NCI-H510A treated with DMSO at 0.1 percent for 48 hours (cell line): ENCODE data around the gene SMIM41.

Source experiments
- DNase-seq: peaks from one replicate; lab custom pipeline; 2025; lab: John Stamatoyannopoulos, UW

SMIM41 gene

DNA sequence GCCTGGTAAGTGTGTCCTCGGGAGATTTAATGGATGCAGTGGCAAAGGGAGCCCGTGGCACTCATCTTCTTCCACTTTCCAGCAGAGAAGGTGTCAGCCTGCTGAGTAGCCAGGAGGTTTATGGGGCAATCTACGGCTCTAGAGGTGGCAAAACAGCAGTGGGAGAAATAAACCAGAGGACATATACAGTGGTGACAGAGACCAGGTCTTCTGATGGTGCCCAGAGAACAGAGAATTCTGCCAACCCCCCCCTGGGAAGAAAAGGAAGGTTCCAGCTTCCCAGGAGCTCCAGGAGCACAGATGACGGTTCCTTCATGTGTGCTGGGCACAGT, 43.0 kb downstream of the SMIM41 start:
- no peak for DNase-seq

- no peak for DNase-seq
Measured at GRCh38 chr12:52122904-52123303, 43.4 kb downstream of the SMIM41 start.

DNA sequence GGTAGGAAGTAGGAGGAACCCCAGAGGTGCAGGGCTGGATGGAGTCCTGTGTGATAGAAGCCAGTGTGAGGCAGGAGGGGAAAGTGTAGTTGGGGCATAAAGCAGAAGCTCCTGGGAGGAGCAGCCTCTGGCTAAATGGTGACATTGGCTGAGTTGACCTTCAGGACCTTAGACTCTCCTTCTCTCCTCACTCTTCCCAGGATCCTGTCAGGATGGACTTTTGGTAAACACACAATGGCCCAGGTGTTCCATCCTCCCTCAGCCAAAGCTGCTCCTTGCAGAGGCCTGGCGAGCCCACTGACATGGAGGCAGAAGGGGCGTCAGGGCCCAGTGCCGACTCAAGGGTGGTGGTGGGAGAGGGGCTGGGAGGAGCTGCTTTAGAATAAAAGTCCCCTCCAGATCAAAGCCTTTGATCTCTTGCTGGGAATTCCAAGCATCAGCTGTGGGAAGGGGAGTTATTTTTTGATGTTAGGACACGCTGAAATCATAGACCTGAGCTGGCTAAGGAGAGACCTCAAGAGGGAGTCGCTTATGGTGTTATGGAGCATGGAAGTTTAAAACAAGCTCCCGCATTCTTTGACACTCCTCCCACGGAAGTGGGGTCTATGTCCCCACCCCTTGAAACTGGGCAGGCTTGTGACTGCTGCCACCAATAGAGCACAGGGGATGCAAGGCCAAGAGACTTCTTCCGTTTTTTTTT, 44.1 kb downstream of the SMIM41 start:
- DNase-seq: no peak

GRCh38 chr12:52125476-52125900, 46.0 kb downstream of the SMIM41 start:
- peak; percentile 46 for DNase-seq

DNA sequence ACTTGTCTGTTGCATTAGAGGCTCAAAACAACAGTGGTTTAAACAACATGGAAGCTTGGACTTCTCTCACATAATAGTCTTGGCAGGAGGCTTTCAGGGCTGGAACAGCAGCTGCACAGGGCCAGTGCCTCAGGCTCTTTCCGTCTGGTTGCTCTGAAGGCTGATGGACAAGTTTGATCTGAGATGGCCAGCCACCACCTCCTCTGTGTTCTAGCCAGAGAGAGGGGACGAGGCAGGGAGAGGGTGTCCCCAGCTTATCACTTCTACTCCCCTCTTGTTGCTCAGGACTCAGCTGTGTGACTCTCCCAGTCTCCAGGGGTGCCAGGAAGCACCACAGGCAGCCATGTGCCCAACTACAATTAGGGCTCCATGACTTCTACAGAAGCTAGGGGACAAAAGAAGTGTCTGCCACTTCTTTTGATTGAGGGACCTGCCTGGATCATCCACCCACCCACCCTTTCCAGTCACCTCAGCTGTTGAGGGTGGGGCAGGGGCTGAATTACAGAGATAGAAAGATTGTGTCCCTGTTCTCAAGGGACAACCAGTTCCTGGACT, 46.6 kb downstream of the SMIM41 start:
- DNase-seq: no peak

- no peak for DNase-seq
Measured at GRCh38 chr12:52126605-52127578, 47.4 kb downstream of the SMIM41 start.

- no peak for DNase-seq
Measured at GRCh38 chr12:52127683-52128450, 48.4 kb downstream of the SMIM41 start.

- DNase-seq: peak; percentile 83
Measured at GRCh38 chr12:52130711-52131110, 51.2 kb downstream of the SMIM41 start.

- no peak for DNase-seq
Measured at GRCh38 chr12:52132754-52133161, 53.3 kb downstream of the SMIM41 start.

- no peak for DNase-seq
Measured at GRCh38 chr12:52137746-52138145, 58.2 kb downstream of the SMIM41 start.

GRCh38 chr12:52139147-52139546, 59.6 kb downstream of the SMIM41 start:
- DNase-seq: no peak

- DNase-seq: peak; percentile 73
Measured at GRCh38 chr12:52139579-52140062, 60.1 kb downstream of the SMIM41 start.

- DNase-seq: no peak
Measured at GRCh38 chr12:52141306-52141705, 61.8 kb downstream of the SMIM41 start.

DNA sequence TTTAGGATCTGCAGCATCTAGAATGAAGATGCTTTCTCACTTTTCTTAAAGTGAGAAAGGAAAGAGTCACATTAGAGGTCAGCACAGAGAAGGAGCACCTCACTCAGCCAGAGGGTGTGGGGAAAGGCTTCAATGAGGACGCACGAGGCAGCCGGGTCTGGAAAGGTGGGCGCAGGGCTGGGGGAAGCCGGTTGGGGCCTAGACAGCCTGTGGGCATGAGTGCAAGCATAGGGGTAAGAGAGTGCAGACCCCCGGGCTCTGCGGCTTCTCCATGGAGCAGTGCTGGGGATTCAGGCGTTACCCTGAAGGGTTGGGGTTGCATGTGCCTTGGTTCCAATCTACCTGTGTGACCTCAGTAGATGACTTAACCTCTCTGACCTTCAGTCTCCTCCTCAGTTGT, 62.4 kb downstream of the SMIM41 start:
- DNase-seq: no peak

GRCh38 chr12:52142431-52142830, 62.9 kb downstream of the SMIM41 start:
- DNase-seq: no peak

DNA sequence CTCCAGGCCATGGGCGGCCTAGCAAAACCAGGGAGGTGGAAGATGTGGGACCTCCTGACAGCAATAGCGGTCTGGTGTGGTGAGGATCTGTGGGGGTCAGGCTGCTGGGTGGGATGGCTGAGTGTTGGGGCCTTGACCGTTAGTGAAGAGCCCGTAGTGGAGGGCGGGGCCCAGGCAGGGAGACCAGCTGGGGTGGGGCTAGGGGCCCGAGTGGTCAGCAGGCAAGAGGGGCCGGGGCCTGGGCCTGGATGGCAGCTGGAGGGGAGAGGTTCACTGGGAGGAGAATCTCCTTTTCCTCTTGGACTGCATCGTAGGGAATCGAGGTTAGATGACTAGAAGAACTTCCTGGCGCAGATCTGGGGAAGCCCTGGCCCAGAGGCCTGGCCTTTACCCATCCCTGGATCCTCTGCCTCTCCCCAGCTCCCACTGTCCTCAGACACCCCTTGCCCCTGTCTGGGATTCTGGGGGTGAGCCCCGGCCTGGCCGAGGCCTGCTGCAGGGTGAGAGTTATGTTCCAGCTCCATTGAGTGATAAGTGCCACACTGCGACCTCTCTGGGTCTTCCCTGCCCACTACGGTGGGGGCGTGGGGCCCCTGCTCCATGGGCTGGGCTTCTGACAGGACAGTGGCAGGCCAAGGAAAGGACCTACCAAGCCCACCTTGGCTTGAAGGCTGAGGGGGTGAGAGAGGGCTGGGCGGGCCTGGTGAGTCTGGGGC, 65.2 kb downstream of the SMIM41 start:
- no peak for DNase-seq

DNA sequence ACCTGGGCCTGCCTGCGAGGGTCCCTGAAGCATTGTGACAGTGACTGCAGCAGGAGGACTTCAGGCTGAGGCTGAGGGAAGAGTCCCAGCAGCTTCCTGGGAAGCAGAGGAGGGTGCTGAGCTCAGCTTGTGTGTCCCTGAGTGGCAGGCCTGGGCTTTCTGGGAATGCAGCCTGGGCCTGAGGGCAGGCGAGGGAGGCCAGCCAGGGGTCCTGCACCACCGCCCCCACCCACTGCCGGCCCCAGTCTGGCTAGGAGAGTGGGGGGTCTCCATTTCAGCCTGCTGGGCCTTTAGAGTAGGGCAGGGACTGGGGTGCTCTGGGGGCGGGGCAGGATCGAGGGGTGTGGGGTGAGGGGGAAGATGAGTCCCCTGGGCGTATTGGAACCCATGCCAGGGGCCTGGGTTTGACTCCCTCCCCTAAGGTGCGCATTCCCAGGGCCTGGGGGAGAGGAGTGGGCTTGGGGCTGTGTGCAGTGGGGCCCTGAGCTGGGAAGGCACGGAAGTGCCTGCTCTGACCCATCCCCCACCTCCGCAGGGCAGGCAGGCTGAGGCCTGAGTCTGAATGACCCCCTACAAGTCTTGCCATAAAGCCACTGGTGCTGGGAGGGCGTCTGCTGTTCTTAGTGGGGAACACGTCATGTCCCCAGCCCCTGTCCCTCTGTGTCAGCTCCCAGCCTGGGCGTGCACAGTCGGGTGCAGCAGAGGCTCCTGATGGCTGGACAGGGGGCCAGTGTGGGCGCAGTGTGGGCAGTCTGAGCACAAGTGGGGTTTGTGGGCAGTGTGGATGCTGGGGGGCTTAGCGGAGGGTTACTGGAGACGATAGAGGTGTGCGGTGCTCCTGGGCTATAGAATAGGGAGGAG, 66.0 kb downstream of the SMIM41 start:
- DNase-seq: no peak

DNA sequence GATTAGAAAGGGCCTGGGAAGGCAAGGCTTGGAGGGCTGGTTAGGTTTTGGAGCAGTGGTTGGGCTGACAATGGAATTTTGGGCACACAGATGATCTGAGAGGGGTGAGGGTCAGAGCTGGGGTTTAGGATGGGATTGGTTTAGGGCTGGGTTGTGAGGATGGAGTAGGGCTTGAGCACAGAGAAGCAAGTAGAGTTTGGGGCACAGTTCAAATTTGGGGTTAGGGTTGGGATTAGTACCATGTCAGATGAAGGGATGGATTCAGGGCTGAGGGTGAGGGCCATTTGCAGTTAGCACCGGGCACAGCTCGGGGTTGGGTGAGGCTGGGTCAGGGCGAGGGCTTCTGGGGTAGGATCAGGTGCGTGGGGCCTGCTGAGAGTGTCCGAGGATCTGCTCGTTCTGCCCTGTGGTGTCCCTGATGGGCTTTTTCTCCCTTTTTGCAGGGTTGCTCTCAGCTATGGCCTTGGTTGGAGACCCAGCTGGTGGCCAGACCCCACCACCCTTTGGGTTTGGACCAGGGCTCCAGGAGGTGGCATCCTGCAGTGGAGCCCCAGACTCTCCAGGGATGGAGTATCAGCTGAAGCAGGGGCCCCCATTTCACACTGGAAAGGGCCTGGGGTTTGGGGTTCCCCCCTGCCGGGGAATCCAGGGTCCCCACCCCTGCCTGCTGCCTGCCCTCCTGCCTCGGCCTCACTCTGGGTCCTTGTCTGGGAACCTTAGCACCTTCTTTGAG, 66.8 kb downstream of the SMIM41 start:
- no peak for DNase-seq

- no peak for DNase-seq
Measured at GRCh38 chr12:52146822-52147366, 67.4 kb downstream of the SMIM41 start.
